Measurements from ENCODE around the gene CTBP1. TPM values are rescaled to one million over a fixed set of nuclear protein-coding genes. Genes with fewer than 3 reads are reported as not detected.
A peak's percentile ranks its signal among the peaks of the same experiment; 100 is the strongest.

CTBP1 gene
- total and polyA plus RNA-seq, 2 donors = 98.2 to 188 TPM

- WGBS = 72% methylated on average over 7 of the region's 7 CpGs
- DNase-seq (ENCODE audit: low read depth in 6 of 9, low spot score in 9 of 9) = no peak
- Histone ChIP-seq H3K27ac (ENCODE audit: low read depth in 1 of 2, low read length in 1 of 2) (no peak overlapping the region), H3K4me1 (ENCODE audit: control insufficient read depth in 2 of 2, insufficient read depth in 2 of 2, low read length in 2 of 2) (peaks cover 16 to 29% of the 10 kb centered on the region in 2 donors), H3K9me3 (ENCODE audit: control insufficient read depth in 2 of 2, insufficient read depth in 1 of 2, low read length in 1 of 2) (peaks cover 4 to 16% of the 10 kb centered on the region in 2 donors), H3K27me3 (ENCODE audit: control insufficient read depth in 2 of 2, insufficient read depth in 1 of 2, low read length in 1 of 2) (no peaks in the 10 kb centered on the region), H3K36me3 (ENCODE audit: control insufficient read depth in 2 of 2, insufficient read depth in 2 of 2, low read length in 1 of 2) (peaks cover 0 to 8% of the 10 kb centered on the region in 2 donors), H3K4me3 (ENCODE audit: low read length in 2 of 2) (peak overlapping the region; percentile 71 to 99)
Measured at GRCh38 chr4:1288786-1289185, 39.9 kb upstream of the CTBP1 start.

- Histone ChIP-seq H3K27me3 (ENCODE audit: control insufficient read depth in 2 of 2, insufficient read depth in 1 of 2, low read length in 1 of 2) (no peaks in the 10 kb centered on the region), H3K27ac (ENCODE audit: low read depth in 1 of 2, low read length in 1 of 2) (no peak overlapping the region), H3K4me1 (ENCODE audit: control insufficient read depth in 2 of 2, insufficient read depth in 2 of 2, low read length in 2 of 2) (peaks cover 9 to 13% of the 10 kb centered on the region in 2 donors), H3K4me3 (ENCODE audit: low read length in 2 of 2) (no peak overlapping the region), H3K36me3 (ENCODE audit: control insufficient read depth in 2 of 2, insufficient read depth in 2 of 2, low read length in 1 of 2) (no peaks in the 10 kb centered on the region), H3K9me3 (ENCODE audit: control insufficient read depth in 2 of 2, insufficient read depth in 1 of 2, low read length in 1 of 2) (peaks cover 4 to 16% of the 10 kb centered on the region in 2 donors)
- DNase-seq (ENCODE audit: low read depth in 6 of 9, low spot score in 9 of 9) = no peak
- WGBS = 83% methylated on average over 21 of the region's 21 CpGs
Measured at GRCh38 chr4:1285790-1286553, 37.0 kb upstream of the CTBP1 start.

- H3K9me3 ChIP-seq (ENCODE audit: control insufficient read depth in 2 of 2, insufficient read depth in 1 of 2, low read length in 1 of 2) = peaks cover 4 to 16% of the 10 kb centered on the region in 2 donors
- WGBS = 79% methylated on average over 11 of the region's 11 CpGs
- peaks cover 6 to 7% of the 10 kb centered on the region in 2 donors for H3K4me1 ChIP-seq (ENCODE audit: control insufficient read depth in 2 of 2, insufficient read depth in 2 of 2, low read length in 2 of 2)
- H3K27ac ChIP-seq (ENCODE audit: low read depth in 1 of 2, low read length in 1 of 2) = no peak overlapping the region
- no peaks in the 10 kb centered on the region for H3K27me3 ChIP-seq (ENCODE audit: control insufficient read depth in 2 of 2, insufficient read depth in 1 of 2, low read length in 1 of 2)
- H3K4me3 ChIP-seq (ENCODE audit: low read length in 2 of 2) = no peak overlapping the region
- DNase-seq (ENCODE audit: low read depth in 6 of 9, low spot score in 9 of 9) = no peak
- H3K36me3 ChIP-seq (ENCODE audit: control insufficient read depth in 2 of 2, insufficient read depth in 2 of 2, low read length in 1 of 2) = no peaks in the 10 kb centered on the region
Measured at GRCh38 chr4:1285151-1285789, 36.3 kb upstream of the CTBP1 start.

GRCh38 chr4:1283711-1284110, 34.8 kb upstream of the CTBP1 start:
- no peak overlapping the region for H3K27ac ChIP-seq (ENCODE audit: low read depth in 1 of 2, low read length in 1 of 2)
- 95% methylated on average over 9 of the region's 9 CpGs for WGBS
- H3K36me3 ChIP-seq (ENCODE audit: control insufficient read depth in 2 of 2, insufficient read depth in 2 of 2, low read length in 1 of 2) = no peaks in the 10 kb centered on the region
- H3K27me3 ChIP-seq (ENCODE audit: control insufficient read depth in 2 of 2, insufficient read depth in 1 of 2, low read length in 1 of 2) = no peaks in the 10 kb centered on the region
- peaks cover 1 to 2% of the 10 kb centered on the region in 2 donors for H3K4me1 ChIP-seq (ENCODE audit: control insufficient read depth in 2 of 2, insufficient read depth in 2 of 2, low read length in 2 of 2)
- H3K9me3 ChIP-seq (ENCODE audit: control insufficient read depth in 2 of 2, insufficient read depth in 1 of 2, low read length in 1 of 2) = peaks cover 4 to 16% of the 10 kb centered on the region in 2 donors
- no peak for DNase-seq (ENCODE audit: low read depth in 6 of 9, low spot score in 9 of 9)
- no peak overlapping the region for H3K4me3 ChIP-seq (ENCODE audit: low read length in 2 of 2)

- H3K36me3 ChIP-seq (ENCODE audit: control insufficient read depth in 2 of 2, insufficient read depth in 2 of 2, low read length in 1 of 2) = no peaks in the 10 kb centered on the region
- no peak for DNase-seq (ENCODE audit: low read depth in 6 of 9, low spot score in 9 of 9)
- 96% methylated on average over 10 of the region's 10 CpGs for WGBS
Measured at GRCh38 chr4:1279253-1279652, 30.3 kb upstream of the CTBP1 start.

GRCh38 chr4:1277667-1278665, 29.0 kb upstream of the CTBP1 start:
- Histone ChIP-seq H3K36me3 (ENCODE audit: control insufficient read depth in 2 of 2, insufficient read depth in 2 of 2, low read length in 1 of 2) (no peaks in the 10 kb centered on the region), H3K27ac (ENCODE audit: low read depth in 1 of 2, low read length in 1 of 2) (no peak overlapping the region), H3K4me1 (ENCODE audit: control insufficient read depth in 2 of 2, insufficient read depth in 2 of 2, low read length in 2 of 2) (no peaks in the 10 kb centered on the region), H3K27me3 (ENCODE audit: control insufficient read depth in 2 of 2, insufficient read depth in 1 of 2, low read length in 1 of 2) (no peaks in the 10 kb centered on the region), H3K4me3 (ENCODE audit: low read length in 2 of 2) (no peak overlapping the region), H3K9me3 (ENCODE audit: control insufficient read depth in 2 of 2, insufficient read depth in 1 of 2, low read length in 1 of 2) (no peaks in the 10 kb centered on the region)
- DNase-seq (ENCODE audit: low read depth in 6 of 9, low spot score in 9 of 9) = peak in 1 of 9 donors; percentile 34
- WGBS = 89% methylated on average over 15 of the region's 15 CpGs

More at GRCh38 chr4:1279253-1279652, 30.3 kb upstream of the CTBP1 start:
- Histone ChIP-seq H3K4me1 (ENCODE audit: control insufficient read depth in 2 of 2, insufficient read depth in 2 of 2, low read length in 2 of 2) (no peaks in the 10 kb centered on the region), H3K27ac (ENCODE audit: low read depth in 1 of 2, low read length in 1 of 2) (no peak overlapping the region), H3K9me3 (ENCODE audit: control insufficient read depth in 2 of 2, insufficient read depth in 1 of 2, low read length in 1 of 2) (no peaks in the 10 kb centered on the region), H3K4me3 (ENCODE audit: low read length in 2 of 2) (no peak overlapping the region), H3K27me3 (ENCODE audit: control insufficient read depth in 2 of 2, insufficient read depth in 1 of 2, low read length in 1 of 2) (no peaks in the 10 kb centered on the region)

- no peak overlapping the region for H3K4me3 ChIP-seq (ENCODE audit: low read length in 2 of 2)
- no peaks in the 10 kb centered on the region for H3K9me3 ChIP-seq (ENCODE audit: control insufficient read depth in 2 of 2, insufficient read depth in 1 of 2, low read length in 1 of 2)
- no peak overlapping the region for H3K27ac ChIP-seq (ENCODE audit: low read depth in 1 of 2, low read length in 1 of 2)
- WGBS = 95% methylated on average over 2 of the region's 2 CpGs
- H3K4me1 ChIP-seq (ENCODE audit: control insufficient read depth in 2 of 2, insufficient read depth in 2 of 2, low read length in 2 of 2) = no peaks in the 10 kb centered on the region
- no peaks in the 10 kb centered on the region for H3K27me3 ChIP-seq (ENCODE audit: control insufficient read depth in 2 of 2, insufficient read depth in 1 of 2, low read length in 1 of 2)
- no peaks in the 10 kb centered on the region for H3K36me3 ChIP-seq (ENCODE audit: control insufficient read depth in 2 of 2, insufficient read depth in 2 of 2, low read length in 1 of 2)
- no peak for DNase-seq (ENCODE audit: low read depth in 6 of 9, low spot score in 9 of 9)
Measured at GRCh38 chr4:1276984-1277383, 28.1 kb upstream of the CTBP1 start.

GRCh38 chr4:1274871-1275270, 25.9 kb upstream of the CTBP1 start:
- H3K27ac ChIP-seq (ENCODE audit: low read depth in 1 of 2, low read length in 1 of 2) = no peak overlapping the region
- H3K27me3 ChIP-seq (ENCODE audit: control insufficient read depth in 2 of 2, insufficient read depth in 1 of 2, low read length in 1 of 2) = no peaks in the 10 kb centered on the region

More at GRCh38 chr4:1274871-1275270, 25.9 kb upstream of the CTBP1 start:
- Histone ChIP-seq H3K4me3 (ENCODE audit: low read length in 2 of 2) (no peak overlapping the region), H3K9me3 (ENCODE audit: control insufficient read depth in 2 of 2, insufficient read depth in 1 of 2, low read length in 1 of 2) (no peaks in the 10 kb centered on the region), H3K4me1 (ENCODE audit: control insufficient read depth in 2 of 2, insufficient read depth in 2 of 2, low read length in 2 of 2) (no peaks in the 10 kb centered on the region), H3K36me3 (ENCODE audit: control insufficient read depth in 2 of 2, insufficient read depth in 2 of 2, low read length in 1 of 2) (no peaks in the 10 kb centered on the region)
- 94% methylated on average over 9 of the region's 9 CpGs for WGBS
- no peak for DNase-seq (ENCODE audit: low read depth in 6 of 9, low spot score in 9 of 9)
